ENCODE data around the gene DHDH.
A peak's percentile ranks its signal among the peaks of the same experiment; 100 is the strongest.

DHDH gene

GRCh38 chr19:48950159-48950558, 16.7 kb downstream of the DHDH start:
- DNase-seq (ENCODE audit: low read depth, low spot score), result no peak

DNA sequence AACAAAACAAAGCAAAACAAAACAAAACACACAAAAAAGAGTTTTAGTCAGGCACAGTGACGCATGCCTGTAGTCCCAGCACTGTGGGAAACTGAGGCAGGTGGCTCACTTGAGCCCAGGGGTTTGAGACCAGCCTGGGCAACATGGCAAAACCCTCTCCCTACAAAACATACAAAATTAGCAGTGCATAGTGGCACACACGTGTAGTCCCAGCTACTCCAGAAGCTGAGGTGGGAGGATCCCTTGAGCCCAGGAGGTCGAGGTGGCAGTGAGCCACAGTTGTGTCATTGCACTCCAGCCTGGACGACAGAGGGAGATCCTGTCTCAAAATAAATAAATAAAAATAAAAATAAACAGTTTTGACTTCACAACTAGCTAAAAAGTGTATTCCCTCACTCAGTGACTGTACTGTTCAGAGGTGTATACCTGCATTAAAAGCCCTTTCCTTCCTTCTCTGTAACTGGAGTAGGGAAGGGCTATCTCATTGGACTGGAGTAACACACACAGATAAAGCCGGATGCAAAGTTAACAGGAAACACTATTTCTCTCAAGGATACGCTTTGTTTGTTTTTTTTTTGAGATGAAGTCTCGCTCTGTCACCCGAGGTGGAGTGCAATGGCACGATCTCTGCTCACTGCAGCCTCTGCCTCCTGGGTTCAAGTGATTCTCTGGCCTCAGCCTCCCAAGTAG, 17.5 kb downstream of the DHDH start:
- no peak for DNase-seq (ENCODE audit: low read depth, low spot score)

DNA sequence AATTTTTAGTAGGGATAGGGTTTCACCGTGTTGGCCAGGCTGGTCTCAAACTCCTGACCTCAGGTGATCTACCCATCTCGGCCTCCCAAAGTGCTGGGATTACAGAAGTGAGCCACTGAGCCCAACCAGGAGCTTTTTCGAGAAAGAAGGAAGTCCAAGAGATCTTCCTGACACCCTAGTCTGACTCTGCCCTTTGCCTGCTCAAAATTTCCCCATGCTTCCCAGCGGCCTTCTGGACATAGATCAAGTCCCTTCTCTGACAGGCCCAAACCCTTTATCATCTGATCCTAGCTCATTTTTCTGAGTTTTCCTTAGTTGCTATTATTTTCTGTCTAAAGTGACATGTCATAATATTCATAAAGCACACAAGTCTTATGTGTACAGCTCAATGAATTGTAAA, 19.6 kb downstream of the DHDH start:
- no peak for DNase-seq (ENCODE audit: low read depth, low spot score)

DNA sequence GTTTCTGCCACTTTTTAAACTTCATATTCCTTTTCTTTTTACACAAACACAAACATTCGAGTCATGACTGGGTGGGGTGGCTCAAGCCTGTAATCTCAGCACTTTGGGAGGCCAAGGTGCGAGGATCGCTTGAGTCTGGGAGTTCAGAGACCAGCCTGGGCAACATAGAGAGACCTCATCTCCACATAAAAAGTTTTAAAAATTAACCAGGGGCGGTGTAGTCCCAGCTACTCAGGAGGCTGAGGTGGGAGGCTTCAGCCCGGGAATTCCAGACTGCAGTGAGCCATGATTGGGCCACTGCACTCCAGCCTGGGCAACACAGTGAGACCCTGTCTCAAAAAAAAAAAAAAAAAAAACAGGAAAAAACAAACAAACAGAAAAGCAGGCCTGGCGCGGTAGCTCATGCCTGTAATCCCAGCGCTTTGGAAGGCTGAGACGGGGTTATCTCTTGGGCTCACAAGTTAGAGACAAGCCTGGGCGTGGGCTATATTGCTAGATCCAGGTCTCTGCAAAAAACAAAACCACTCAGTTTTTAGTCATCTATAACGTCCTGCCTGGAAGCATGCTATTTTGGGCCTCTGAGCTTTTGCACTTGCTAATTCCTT, 20.6 kb downstream of the DHDH start:
- DNase-seq (ENCODE audit: low read depth, low spot score), result no peak

- peak; percentile 91 for DNase-seq (ENCODE audit: low read depth, low spot score)
Measured at GRCh38 chr19:48954595-48955307, 21.3 kb downstream of the DHDH start, which contains the start of gene BAX. TSS of gene BAX (plus strand) at chr19:48954875. CDS start at chr19:48954929, 54 bp downstream.

- DNase-seq (ENCODE audit: low read depth, low spot score), result no peak
Measured at GRCh38 chr19:48955308-48955958, 21.9 kb downstream of the DHDH start.

GRCh38 chr19:48958006-48958405, 24.5 kb downstream of the DHDH start:
- DNase-seq (ENCODE audit: low read depth, low spot score), result no peak

- no peak for DNase-seq (ENCODE audit: low read depth, low spot score)
Measured at GRCh38 chr19:48959341-48960239, 26.1 kb downstream of the DHDH start.

GRCh38 chr19:48961051-48961649, 27.7 kb downstream of the DHDH start:
- no peak for DNase-seq (ENCODE audit: low read depth, low spot score)

DNA sequence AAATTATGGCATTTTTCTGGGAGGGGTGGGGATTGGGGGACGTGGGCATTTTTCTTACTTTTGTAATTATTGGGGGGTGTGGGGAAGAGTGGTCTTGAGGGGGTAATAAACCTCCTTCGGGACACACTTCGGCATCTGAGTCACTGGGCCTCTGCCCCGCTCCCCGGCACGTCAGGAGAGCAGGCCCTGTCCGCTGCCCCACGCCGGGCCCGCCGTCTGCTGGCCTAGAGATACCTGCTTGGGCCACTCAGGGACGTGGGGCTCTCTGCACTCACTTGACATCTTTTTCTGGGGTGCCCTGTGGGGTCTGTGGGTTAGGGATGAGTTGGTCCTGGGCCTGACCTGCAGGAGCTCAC, 28.2 kb downstream of the DHDH start:
- DNase-seq (ENCODE audit: low read depth, low spot score), result no peak

GRCh38 chr19:48962029-48962848, 28.7 kb downstream of the DHDH start:
- no peak for DNase-seq (ENCODE audit: low read depth, low spot score)

DNA sequence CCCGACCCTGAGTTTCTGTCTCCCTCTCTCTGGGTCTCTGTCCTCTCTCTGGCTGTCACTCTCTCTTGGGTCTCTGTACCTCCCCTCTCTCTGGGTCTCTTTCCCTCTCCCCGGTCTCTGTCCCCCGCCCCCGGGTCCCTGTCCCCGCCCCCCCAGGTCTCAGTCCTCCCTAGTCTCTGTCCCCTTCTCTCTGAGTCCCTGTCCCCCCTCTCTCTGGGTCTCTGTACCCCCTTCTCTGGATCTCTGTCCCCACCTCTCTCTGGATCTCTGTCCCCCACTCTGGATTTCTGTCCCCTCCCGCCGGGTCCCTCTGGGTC, 29.3 kb downstream of the DHDH start:
- DNase-seq (ENCODE audit: low read depth, low spot score), result no peak

GRCh38 chr19:48963371-48964204, 30.1 kb downstream of the DHDH start:
- no peak for DNase-seq (ENCODE audit: low read depth, low spot score)

- no peak for DNase-seq (ENCODE audit: low read depth, low spot score)
Measured at GRCh38 chr19:48964205-48965039, 30.9 kb downstream of the DHDH start.

DNA sequence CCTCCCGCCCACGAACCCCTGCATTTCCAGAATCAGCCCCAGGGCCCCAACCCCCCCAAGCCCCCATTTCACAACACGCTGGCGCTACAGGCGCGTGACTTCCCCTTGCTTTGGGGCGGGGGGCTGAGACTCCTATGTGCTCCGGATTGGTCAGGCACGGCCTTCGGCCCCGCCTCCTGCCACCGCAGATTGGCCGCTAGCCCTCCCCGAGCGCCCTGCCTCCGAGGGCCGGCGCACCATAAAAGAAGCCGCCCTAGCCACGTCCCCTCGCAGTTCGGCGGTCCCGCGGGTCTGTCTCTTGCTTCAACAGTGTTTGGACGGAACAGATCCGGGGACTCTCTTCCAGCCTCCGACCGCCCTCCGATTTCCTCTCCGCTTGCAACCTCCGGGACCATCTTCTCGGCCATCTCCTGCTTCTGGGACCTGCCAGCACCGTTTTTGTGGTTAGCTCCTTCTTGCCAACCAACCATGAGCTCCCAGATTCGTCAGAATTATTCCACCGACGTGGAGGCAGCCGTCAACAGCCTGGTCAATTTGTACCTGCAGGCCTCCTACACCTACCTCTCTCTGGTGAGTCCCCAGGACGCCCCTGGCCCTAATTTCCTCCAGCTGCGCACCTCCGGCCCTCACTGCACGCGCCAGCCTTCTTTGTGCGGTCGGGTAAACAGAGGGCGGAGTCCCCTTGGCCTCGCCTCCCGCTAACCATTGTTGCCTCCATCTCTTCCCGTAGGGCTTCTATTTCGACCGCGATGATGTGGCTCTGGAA, 31.7 kb downstream of the DHDH start, which contains the start of gene FTL:
TSS of gene FTL (plus strand) at position 270 of the 766 bp plus-strand sequence. CDS start at position 469, 199 bp downstream.
- DNase-seq (ENCODE audit: low read depth, low spot score), result peak; percentile 83

- no peak for DNase-seq (ENCODE audit: low read depth, low spot score)
Measured at GRCh38 chr19:48965806-48966540, 32.5 kb downstream of the DHDH start.

All from smooth muscle cell of the brain vasculature (primary cell).